H1 (cell line): ENCODE data around the gene NHERF2.

Source experiments
- CBX5 ChIP-seq: fragments of 300-800, 300-1000 bp; sonication (generic); IDR thresholded peaks from 2 replicates; pipeline ENCODE4 v1.7.1; 2016; ENCODE audit warnings: antibody characterized with exemption, low read length, low read depth
- CEBPB ChIP-seq: IDR thresholded peaks from 2 replicates; pipeline ENCODE4 v1.6.1; 2012; ENCODE audit warnings: low read depth, low read length
- CHD1 ChIP-seq: IDR thresholded peaks from 2 replicates; pipeline ENCODE4 v1.6.1; 2012; ENCODE audit warnings: low read depth, low read length, improper control_type of control experiment
- CHD2 ChIP-seq: IDR thresholded peaks from 2 replicates; pipeline ENCODE4 v1.6.1; 2012; ENCODE audit warnings: low read length, improper control_type of control experiment
- CHD7 ChIP-seq: fragments of 300-600 bp; sonication (generic); IDR thresholded peaks from 2 replicates; pipeline ENCODE4 v1.7.1; 2012; ENCODE audit warnings: low read length, moderate library complexity, mild to moderate bottlenecking, inconsistent platforms; ENCODE audit not compliant: insufficient replicate concordance
- CTCF ChIP-seq, 3 experiments: IDR thresholded peaks; 1 replicate in 2 of 3; 2 replicates in 1 of 3; pipeline versions ENCODE4 v1.5.1 to v1.6.1; 2011; ENCODE audit warnings: low read length in 3 of 3, mild to moderate bottlenecking in 3 of 3, inconsistent platforms in 2 of 3, low read depth in 1 of 3, moderate library complexity in 1 of 3; ENCODE audit not compliant: insufficient read depth in 1 of 3; ENCODE audit errors: control extremely low read depth in 1 of 3
- EZH2 ChIP-seq: fragments of 200-600 bp; sonication (generic); IDR thresholded peaks from 2 replicates; pipeline ENCODE4 v1.7.1; 2012; ENCODE audit warnings: low read depth, mild to moderate bottlenecking, moderate library complexity, low read length, inconsistent platforms; ENCODE audit not compliant: severe bottlenecking
- FOSL1 ChIP-seq: IDR thresholded peaks from 2 replicates; pipeline ENCODE4 v1.6.1; 2011; ENCODE audit warnings: mild to moderate bottlenecking, low read depth, low read length, moderate library complexity; ENCODE audit not compliant: insufficient read depth
- JUN ChIP-seq: IDR thresholded peaks from 2 replicates; pipeline ENCODE4 v1.6.1; 2011; ENCODE audit warnings: low read depth, mild to moderate bottlenecking, improper control_type of control experiment, low read length
- POLR2A ChIP-seq, 2 experiments: IDR thresholded peaks; 1 replicate in 1 of 2; 2 replicates in 1 of 2; pipeline ENCODE4 v1.6.1; 2011; ENCODE audit warnings: low read depth in 2 of 2, low read length in 2 of 2, mild to moderate bottlenecking in 2 of 2; ENCODE audit errors: control extremely low read depth in 1 of 2
- POLR2AphosphoS5 ChIP-seq: IDR thresholded peaks from 2 replicates; pipeline ENCODE4 v1.6.1; 2011; ENCODE audit warnings: low read depth, low read length
- RFX5 ChIP-seq: IDR thresholded peaks from 2 replicates; pipeline ENCODE4 v1.6.1; 2011; ENCODE audit warnings: low read depth, low read length, improper control_type of control experiment, borderline replicate concordance
- SP1 ChIP-seq: IDR thresholded peaks from 2 replicates; pipeline ENCODE4 v1.6.1; 2011; ENCODE audit warnings: low read depth, low read length
- SUZ12 ChIP-seq: fragments of 200-600 bp; sonication (generic); IDR thresholded peaks from 2 replicates; pipeline ENCODE4 v1.6.1; 2012; ENCODE audit warnings: mild to moderate bottlenecking, inconsistent platforms, low read length, moderate library complexity, mixed read lengths

- TF ChIP-seq CTCF (IDR thresholded peaks at IDR 0.05; ENCODE audit: control extremely low read depth in 1 of 3, insufficient read depth in 1 of 3, low read depth in 1 of 3, low read length in 3 of 3) (no peak), CEBPB (no peak), RFX5 (no peak), SP1 (no peak), SUZ12 (no peak), POLR2AphosphoS5 (no peak), EZH2 (no peak), CHD7 (no peak), FOSL1 (no peak), POLR2A (IDR thresholded peaks at IDR 0.05; ENCODE audit: control extremely low read depth in 1 of 2, low read depth in 2 of 2, low read length in 2 of 2) (no peak), CHD1 (no peak), CHD2 (no peak), CBX5 (no peak), JUN (no peak)
Measured at GRCh38 chr16:2061023-2061422, 34.3 kb downstream of the NHERF2 start.
